GM18870 (cell line): ENCODE results near the gene KIAA0513.

ENCODE experiments used
- ATAC-seq: cut with Tn5 transposase; IDR thresholded peaks from one replicate; pipeline ENCODE4 v1.9.1; 2021; ENCODE audit warnings: moderate library complexity; ENCODE audit not compliant: unreplicated experiment

KIAA0513 gene

GRCh38 chr16:85003725-85004586 lies 23.6 kb upstream of the KIAA0513 start:
- ATAC-seq, result no peak

DNA sequence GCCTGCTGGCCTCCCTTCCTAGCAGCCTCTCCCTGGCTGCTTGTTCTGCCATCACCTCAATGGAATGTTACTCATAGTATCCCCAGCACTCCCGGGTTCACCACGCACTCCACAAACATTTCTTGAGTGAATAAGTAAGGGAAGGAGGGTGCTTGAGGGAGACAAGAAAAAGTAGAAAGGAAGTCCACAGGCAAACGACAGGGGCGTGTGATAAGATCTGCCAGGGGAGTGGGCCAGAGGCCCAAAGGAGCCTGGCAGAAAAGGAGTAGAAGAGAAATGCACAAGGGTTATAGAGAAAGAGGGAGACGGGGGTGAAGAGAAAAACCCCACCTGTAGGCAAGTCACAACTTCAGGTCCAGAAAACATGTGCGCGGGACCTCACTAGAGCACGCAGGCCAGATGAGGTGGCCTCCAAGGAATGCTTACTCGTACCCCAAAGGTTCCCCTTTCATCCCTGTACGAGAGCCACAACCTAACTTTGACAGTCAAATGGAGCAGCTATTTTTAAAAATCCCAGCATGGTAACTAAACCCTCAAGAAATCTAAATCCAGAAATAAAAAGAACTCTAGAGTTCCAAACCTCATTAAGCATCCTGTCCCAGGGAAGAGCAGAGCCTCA lies 22.9 kb upstream of the KIAA0513 start:
- no peak for ATAC-seq

DNA sequence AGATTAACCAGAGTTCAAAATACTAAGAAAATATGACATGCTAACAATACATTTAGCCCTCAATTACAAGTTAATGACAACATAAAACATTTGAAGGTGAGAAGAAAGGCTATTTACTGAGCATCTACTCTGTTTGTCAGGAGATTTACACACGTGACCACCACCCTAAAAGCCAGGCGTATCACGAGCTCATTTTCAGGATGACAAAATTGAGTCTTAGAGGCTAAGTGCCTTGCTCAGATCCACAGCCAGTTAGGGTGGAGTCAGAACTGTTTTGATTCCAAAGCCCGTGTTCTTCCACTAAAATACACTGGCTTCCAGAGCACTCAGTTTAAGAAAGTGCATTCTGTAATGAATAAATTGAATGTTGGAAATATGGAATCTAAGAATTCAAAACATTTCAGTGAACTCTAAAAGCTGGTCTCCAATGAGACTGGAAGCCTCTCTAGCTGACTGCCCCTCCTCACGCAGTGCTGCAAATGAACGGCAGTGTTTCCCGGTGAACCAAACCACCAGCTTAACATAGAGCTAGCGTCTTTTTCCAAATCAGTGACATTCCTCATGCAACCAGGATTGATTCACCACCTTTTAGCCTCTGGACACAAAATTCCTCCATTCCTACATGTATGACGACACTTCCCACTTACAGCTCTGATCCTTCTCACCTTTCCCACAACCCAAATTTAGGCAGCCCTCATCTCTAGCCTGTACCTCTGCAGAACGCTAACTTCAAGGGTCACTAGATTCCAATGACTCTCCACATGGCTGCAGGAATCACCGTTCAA lies 22.1 kb upstream of the KIAA0513 start:
- ATAC-seq, result no peak

DNA sequence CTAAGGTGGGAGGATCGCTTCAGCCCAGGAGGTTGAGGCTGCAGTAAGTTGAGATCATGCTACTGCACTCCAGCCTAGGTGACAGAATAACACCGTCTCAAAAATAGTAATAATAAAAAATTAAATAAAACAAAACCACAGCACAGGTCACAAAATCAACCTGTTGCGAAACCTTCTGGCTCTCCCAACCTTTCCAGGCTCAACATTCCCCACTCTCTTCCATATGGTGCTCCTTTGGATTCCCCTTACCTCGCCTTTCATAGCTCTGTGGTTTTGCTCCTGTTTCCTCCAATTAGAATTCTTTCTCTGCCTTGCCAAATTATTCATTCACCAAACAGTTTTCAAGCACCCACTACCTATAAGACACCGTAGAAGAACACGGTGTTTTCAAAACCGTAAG lies 21.0 kb upstream of the KIAA0513 start:
- ATAC-seq, result no peak

DNA sequence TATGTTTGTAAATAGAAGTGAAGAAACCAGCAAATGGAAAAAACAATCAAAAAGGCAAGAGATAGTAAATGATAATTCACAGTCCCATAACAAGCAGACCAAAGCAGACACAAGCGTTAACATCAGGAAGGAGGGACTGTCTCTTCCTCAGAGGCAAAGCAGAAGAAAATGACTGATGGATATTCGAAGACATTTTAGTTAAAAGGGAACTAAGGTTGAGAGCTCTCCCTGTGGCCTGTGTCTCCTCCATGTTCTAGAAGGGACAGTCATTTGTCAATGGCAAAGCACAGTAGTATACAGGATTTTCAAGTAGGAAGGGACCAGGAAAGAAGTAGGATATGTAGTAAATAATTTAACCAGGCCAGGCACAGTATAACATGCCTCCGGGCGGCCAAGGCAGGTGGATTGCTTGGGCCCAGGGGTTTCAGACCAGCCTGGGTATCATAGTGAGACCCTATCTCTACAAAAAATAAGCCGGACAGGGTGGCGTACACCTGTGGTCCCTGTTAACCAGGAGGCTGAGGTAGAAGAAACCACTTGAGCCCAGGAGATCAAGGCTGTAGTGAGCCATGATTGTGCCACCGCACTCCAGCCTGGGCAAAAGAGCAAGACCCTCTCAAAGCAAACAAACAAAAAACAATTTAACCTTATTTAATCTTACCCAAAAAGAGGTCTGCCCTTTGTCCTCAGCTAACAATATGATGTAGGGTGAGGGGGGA lies 19.9 kb upstream of the KIAA0513 start:
- no peak for ATAC-seq

DNA sequence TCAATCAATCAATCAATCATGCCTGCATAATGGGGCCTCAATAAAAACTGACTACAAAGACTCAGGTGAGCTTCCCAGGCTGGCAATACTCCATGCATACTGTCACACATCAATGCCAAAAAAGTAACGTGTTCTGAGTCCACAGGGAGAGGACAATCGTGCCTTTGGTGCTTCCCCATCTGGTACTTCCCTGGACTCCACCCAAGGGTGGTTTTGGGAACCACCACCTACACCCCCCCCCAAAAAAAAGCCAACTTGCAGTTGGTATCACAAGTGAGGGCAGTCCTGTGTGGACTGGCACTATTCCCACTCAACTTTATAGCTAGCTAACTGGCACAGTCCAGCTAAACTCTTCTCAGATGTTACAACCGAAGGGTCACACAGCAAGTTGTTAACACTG lies 19.3 kb upstream of the KIAA0513 start:
- ATAC-seq, result no peak

DNA sequence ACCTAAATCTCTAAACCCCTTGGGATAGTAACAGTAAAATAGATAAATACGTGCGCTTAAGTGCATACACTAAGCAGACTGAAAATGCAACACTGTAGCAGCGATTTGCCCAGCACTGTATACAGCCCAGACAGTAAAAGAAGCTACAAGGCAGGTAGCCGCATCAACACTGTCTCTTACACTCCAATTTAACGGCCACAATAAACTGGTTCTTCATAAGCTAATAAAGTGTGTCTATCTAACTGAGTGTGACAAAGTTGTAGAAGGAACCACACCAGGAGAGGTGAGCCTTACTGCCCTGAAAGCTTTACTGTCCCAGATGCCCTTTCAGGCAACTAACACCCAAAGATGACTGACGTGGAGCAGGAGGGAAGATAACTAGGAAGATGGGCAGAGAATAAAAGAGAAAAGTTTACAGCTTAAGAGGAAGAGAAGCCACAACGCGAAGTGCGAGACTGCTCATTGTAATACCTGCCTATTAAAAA lies 17.1 kb upstream of the KIAA0513 start:
- no peak for ATAC-seq

DNA sequence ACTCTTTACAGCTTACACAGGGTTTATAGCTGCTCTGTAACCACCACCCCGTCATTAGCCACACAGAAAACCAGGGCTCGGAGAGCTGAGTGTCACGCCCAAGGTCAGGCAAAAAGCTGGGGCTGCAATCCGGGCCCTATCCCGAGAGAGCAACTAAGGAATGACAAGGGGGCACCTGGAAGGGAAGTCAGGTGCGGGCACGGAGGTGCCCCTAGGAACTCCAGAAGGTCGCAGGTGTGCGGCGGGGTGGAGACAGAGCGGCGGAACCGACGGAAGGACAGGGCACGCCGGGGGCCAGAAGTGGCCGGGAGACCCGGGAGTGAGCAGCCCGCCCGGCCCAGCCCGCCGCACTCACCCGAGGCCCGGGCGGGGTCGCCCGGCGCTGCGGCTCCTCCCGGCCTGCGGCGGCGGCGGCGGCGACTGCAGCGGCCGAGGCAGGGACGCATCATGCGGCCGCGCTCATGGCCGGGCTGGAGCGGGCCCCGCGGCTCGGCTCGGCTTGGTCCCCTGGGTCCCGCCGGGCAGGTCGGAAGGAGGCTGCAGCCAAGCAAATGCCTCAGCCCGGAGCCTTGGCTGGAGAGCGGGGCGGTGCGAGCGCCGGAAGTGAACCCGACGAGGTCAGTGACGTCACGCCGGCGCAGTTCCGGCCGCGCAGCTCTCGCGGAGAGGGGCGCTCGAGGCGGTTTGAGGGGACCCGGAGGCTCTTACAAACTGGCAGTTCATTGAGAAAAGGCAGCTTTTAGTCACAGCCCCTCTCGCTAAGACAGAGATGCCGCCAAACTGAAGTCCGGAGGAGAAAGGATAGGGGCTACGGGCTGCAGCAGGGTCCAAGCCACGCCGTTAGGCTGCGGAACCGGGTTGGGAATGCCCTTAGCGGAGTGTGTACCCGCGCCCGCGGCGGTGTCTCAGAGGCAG lies 16.4 kb upstream of the KIAA0513 start, which contains the start of gene ZDHHC7:
Gene ZDHHC7 (minus strand): TSS at position 605 of the 915 bp plus-strand sequence. CDS start 20,917 bp downstream, outside the sequence.
- peak; percentile 58 for ATAC-seq

GRCh38 chr16:85011846-85012284 lies 15.7 kb upstream of the KIAA0513 start:
- peak; percentile 16 for ATAC-seq

GRCh38 chr16:85014311-85014710 lies 13.3 kb upstream of the KIAA0513 start:
- ATAC-seq, result no peak

GRCh38 chr16:85015481-85016187 lies 12.0 kb upstream of the KIAA0513 start:
- no peak for ATAC-seq

- no peak for ATAC-seq
These were observed 10.4 kb upstream of the KIAA0513 start for GRCh38 chr16:85017151-85017550.

DNA sequence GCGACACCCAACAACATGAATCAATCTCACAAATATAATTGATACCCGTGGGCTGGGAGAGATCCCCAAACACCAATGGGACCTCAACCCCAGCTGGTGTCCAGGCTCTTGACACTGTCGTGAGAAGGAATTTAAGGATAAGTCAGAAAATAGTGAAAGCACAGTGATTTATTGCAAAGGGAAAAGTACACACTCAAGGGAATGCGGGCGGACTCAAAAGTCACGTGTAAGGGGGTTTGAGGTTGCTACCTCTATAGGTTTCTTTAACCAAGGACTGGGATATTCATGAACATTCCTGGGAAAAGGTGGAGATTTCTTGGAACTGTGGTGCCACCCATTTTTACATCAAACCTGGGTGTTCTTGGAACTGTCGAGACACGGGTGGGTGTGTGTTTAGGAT lies 10.0 kb upstream of the KIAA0513 start:
- no peak for ATAC-seq

DNA sequence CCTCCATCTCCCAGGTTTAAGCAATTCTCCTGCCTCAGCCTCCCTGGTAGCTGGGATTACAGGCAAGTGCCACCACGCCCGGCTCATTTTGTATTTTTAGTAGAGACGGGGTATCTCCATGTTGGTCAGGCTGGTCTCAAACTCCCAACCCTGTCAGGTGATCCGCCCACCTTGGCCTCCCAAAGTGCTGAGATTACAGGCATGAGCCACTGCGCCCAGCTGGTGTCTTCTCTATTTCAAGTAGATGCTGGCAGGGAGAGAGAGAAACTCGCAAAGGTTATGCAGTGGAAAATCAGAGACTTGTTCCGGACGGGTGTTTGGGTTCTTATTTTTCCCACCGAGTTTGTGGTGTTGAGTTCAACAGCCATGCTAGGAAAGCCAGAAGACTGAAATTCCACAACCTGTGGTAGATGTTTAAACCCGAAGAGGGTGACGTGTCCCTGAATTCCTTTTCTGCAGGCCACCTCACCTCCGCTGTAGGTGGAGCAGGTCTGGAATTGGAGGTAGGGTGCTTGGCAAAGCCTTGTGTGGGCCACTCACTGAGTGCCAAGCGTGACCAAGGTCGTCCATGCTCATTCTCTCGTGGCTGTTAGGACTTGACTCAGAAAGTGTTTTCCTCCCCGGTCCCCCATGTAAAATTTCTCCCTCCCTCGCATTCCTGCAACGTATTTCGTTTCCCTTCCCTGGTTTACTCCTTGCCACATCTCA lies 8.9 kb upstream of the KIAA0513 start:
- ATAC-seq, result no peak

DNA sequence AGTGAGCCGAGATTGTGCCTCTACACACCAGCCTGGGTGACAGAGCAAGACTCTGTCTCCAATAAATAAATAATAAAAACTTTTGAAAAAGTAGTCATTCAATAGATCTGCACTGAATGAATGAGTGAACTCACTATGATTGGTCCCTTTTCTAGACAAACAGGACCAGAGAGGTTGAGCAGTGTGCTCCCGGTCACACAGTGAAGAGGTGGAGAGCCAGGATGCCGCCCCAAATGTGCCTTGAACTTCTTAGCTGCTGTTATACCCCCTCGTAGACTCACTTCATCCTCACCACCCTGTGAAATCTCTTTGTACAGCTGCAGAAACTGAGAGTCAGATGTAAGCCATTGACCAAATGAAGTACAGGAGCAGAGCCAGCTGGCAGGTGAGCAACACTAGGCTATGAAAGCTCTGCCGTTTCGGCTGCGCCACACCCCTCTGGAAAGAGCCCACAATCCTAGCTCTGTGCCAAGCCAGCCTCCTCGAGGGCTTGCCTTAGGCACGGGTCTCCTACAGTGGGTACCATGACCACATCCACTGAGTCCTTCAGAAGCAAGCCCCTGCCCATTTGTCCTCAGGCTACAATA lies 7.8 kb upstream of the KIAA0513 start:
- no peak for ATAC-seq

DNA sequence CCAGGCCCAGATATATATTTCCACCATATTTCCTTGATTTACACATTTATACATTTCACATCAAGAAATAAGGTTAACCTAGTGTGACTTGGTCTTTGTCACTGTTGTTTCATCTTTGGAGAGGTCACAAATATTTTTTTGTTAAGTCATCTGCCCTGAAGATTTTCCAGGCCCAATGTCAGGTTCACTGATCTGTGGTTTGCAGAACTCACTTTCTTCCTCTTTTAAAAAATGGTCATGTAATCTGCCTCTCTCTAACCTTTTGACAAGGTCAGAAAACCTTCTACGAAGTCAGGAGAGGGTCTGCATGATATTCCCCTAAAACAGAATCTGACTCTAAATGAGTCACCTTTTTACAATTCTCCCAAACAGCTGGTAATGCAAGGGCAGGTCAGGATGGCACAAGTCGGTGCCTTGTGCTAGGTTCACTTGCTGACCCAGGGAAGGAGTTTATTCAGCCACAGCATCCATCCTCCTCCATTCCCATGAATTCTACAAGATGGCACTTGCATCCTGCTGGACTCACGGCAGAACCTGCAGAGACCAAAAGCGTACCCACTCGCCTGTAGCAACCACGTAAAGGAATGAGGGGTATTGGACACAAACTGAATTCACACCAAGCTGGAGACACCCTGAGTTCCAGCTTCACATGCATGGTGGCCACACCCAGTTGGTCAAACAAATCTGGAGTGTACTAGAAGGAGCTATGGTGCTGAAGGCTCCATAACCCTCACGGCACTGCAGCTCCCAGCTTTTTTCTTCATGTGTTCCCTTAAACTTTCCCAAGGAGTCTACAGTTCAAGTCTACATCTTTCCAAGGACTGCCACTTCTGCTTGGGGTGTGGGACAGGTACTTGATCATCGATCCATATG lies 1.6 kb upstream of the KIAA0513 start:
- no peak for ATAC-seq

GRCh38 chr16:85026703-85027102 lies 892 bp upstream of the KIAA0513 start:
- ATAC-seq, result no peak
